Endothelial cell of umbilical vein (primary cell): ENCODE measurements around the gene TSHZ3. TPM values are rescaled to one million over a fixed set of nuclear protein-coding genes. Genes with fewer than 3 reads are reported as not detected.

Experiments used
- BruUV-seq: library from RNA; stranded (reverse); fragments of 400-500 nt; replicated peaks from 2 replicates; lab custom pipeline; 2021; lab: Mats Ljungman, UMichigan
- CTCF ChIA-PET: fragments of 300-600, 350-600 bp; sonication (Branson Sonifier 250); formaldehyde crosslinking; loops from one replicate; lab custom pipeline; 2021; ENCODE audit warnings: antibody characterized with exemption, inconsistent platforms; lab: Charles Lee
- POLR2A ChIA-PET: fragments of 300-600, 350-600 bp; sonication (Branson Sonifier 250); formaldehyde crosslinking; loops from one replicate; lab custom pipeline; 2021; ENCODE audit warnings: antibody characterized with exemption, inconsistent platforms; lab: Charles Lee
- DNase-seq: peaks from one replicate; pipeline ENCODE4 v3.0.0-alpha.2; 2011; ENCODE audit warnings: low read depth, low spot score
- FAIRE-seq: peaks from 2 replicates; lab custom pipeline; 2011; peaks lifted over from hg19 to GRCh38; lab: Jason Lieb, UNC
- H2AFZ ChIP-seq: 2 replicates; pipeline ENCODE4 v1.6.0; 2012; ENCODE audit warnings: low read depth, low read length, control low read depth, inconsistent platforms
- H3K27ac ChIP-seq: 2 replicates; pipeline ENCODE4 v1.5.1; 2011; ENCODE audit warnings: low read depth, mild to moderate bottlenecking, control low read depth, low read length, moderate library complexity; ENCODE audit not compliant: insufficient read depth
- H3K27me3 ChIP-seq, 2 experiments: 2 replicates each; pipeline versions ENCODE4 v1.6.0 to v1.6.1; 2011; ENCODE audit warnings: low read length in 2 of 2, mixed read lengths in 1 of 2; ENCODE audit not compliant: control insufficient read depth in 2 of 2, insufficient read depth in 2 of 2
- H3K36me3 ChIP-seq, 2 experiments: 2 replicates in 1 of 2; 3 replicates in 1 of 2; pipeline ENCODE4 v1.5.1; 2011; ENCODE audit warnings: low read length in 2 of 2, mild to moderate bottlenecking in 1 of 2, moderate library complexity in 1 of 2; ENCODE audit not compliant: control insufficient read depth in 2 of 2, insufficient read depth in 2 of 2; ENCODE audit errors: extremely low read depth in 1 of 2
- H3K4me1 ChIP-seq: 3 replicates; pipeline ENCODE4 v1.5.1; 2011; ENCODE audit warnings: mild to moderate bottlenecking, low read length; ENCODE audit not compliant: control insufficient read depth, insufficient read depth; ENCODE audit errors: extremely low read depth
- H3K4me2 ChIP-seq: 2 replicates; pipeline ENCODE4 v1.6.1; 2011; ENCODE audit warnings: low read length, control low read depth, mixed read lengths; ENCODE audit not compliant: insufficient read depth
- H3K4me3 ChIP-seq, 3 experiments: fragments of 200-600 bp in 1 of 3; sonication (generic), shearing (Covaris generic) in 1 of 3; replicated peaks in 1 of 3; 2 replicates each; pipeline ENCODE4 v1.5.1; 2011 to 2016; ENCODE audit warnings: control low read depth in 3 of 3, low read length in 3 of 3, mild to moderate bottlenecking in 2 of 3, inconsistent platforms in 1 of 3, low read depth in 1 of 3, moderate library complexity in 1 of 3; ENCODE audit not compliant: insufficient read depth in 1 of 3
- H3K79me2 ChIP-seq: 2 replicates; pipeline ENCODE4 v1.6.0; 2012; ENCODE audit warnings: low read length, inconsistent platforms; ENCODE audit not compliant: control insufficient read depth, insufficient read depth
- H3K9ac ChIP-seq: replicated peaks from 2 replicates; pipeline ENCODE3; 2011; ENCODE audit warnings: low read length, control low read depth; ENCODE audit not compliant: insufficient read depth; ENCODE audit errors: extremely low read depth
- H3K9me1 ChIP-seq: replicated peaks from 3 replicates; pipeline ENCODE4 v1.6.0; 2011; ENCODE audit warnings: mild to moderate bottlenecking, low read length; ENCODE audit not compliant: control insufficient read depth, insufficient read depth; ENCODE audit errors: extremely low read depth
- H3K9me3 ChIP-seq: replicated peaks from 2 replicates; pipeline ENCODE4 v1.5.1; 2012; ENCODE audit warnings: low read length, inconsistent platforms; ENCODE audit not compliant: control insufficient read depth, insufficient read depth
- H4K20me1 ChIP-seq: replicated peaks from 2 replicates; pipeline ENCODE3; 2011; ENCODE audit warnings: mild to moderate bottlenecking, low read length; ENCODE audit not compliant: control insufficient read depth, insufficient read depth; ENCODE audit errors: extremely low read depth
- CTCF ChIP-seq, 2 donors: IDR thresholded peaks; 1 replicate in 1 of 2; 2 replicates in 1 of 2; pipeline ENCODE4 v1.5.1; 2011; ENCODE audit warnings: low read length in 2 of 2, mild to moderate bottlenecking in 2 of 2, moderate library complexity in 2 of 2, control low read depth in 1 of 2, inconsistent platforms in 1 of 2, low read depth in 1 of 2; ENCODE audit not compliant: insufficient read depth in 1 of 2; ENCODE audit errors: extremely low read depth in 1 of 2
- EZH2 ChIP-seq: IDR thresholded peaks from 2 replicates; pipeline ENCODE4 v1.6.1; 2012; ENCODE audit warnings: borderline replicate concordance, low read depth, mild to moderate bottlenecking, moderate library complexity, low read length, inconsistent platforms; ENCODE audit not compliant: severe bottlenecking
- FOS ChIP-seq: IDR thresholded peaks from 2 replicates; pipeline ENCODE4 v1.6.1; 2011; ENCODE audit warnings: mild to moderate bottlenecking, low read length, moderate library complexity, borderline replicate concordance; ENCODE audit not compliant: insufficient read depth
- GATA2 ChIP-seq: IDR thresholded peaks from 2 replicates; pipeline ENCODE4 v1.7.0; 2011; ENCODE audit warnings: low read depth, mild to moderate bottlenecking, moderate library complexity, mixed read lengths, low read length; ENCODE audit not compliant: insufficient read length, insufficient read depth
- JUN ChIP-seq: IDR thresholded peaks from 2 replicates; pipeline ENCODE4 v1.6.1; 2011; ENCODE audit warnings: borderline replicate concordance, low read depth; ENCODE audit not compliant: insufficient read length, insufficient read depth
- MYC ChIP-seq: IDR thresholded peaks from one replicate; pipeline ENCODE4 v1.6.1; 2011; ENCODE audit warnings: mild to moderate bottlenecking, low read depth, low read length
- POLR2A ChIP-seq: IDR thresholded peaks from 2 replicates; pipeline ENCODE4 v1.6.1; 2012; ENCODE audit warnings: low read depth, mild to moderate bottlenecking, control low read depth, low read length
- POLR2AphosphoS5 ChIP-seq: IDR thresholded peaks from 2 replicates; pipeline ENCODE4 v1.6.1; 2012; ENCODE audit warnings: low read depth, mild to moderate bottlenecking, control low read depth, low read length, moderate library complexity; ENCODE audit not compliant: insufficient read depth
- dilution Hi-C: fragments of 300-500 bp; cut with MboI; formaldehyde crosslinking; loops from one replicate; pipeline ENCODE4 v1.15.0; 2019; ENCODE audit warnings: low sequenced_read_pairs; ENCODE audit not compliant: extremely low pct_ligation_motif_present
- intact Hi-C: fragments of 100-400 bp; cut with micrococcal nuclease; formaldehyde crosslinking; loops from one replicate; pipeline ENCODE4 v1.10.0; 2022
- polyA plus RNA-seq, 4 experiments: library from polyadenylated mRNA; depleted of rRNA in 3 of 4; stranded (reverse) in 3 of 4; unstranded in 1 of 4; fragments of >200 nt; gene quantifications; 2 replicates each; pipeline versions ENCODE4 v1.2.1 to v1.2.3, GENCODE V29; 2011 to 2012; ENCODE audit warnings: missing spikeins in 1 of 4
- total RNA-seq: library from RNA; stranded (reverse); gene quantifications from 2 replicates; pipeline ENCODE4 v1.2.3, GENCODE V29; 2021
- TF ChIP-seq, protein P1 (sequence below): IDR thresholded peaks from 2 replicates; pipeline ENCODE4 v1.6.1; 2011; ENCODE audit not compliant: insufficient read depth, insufficient read length

TSHZ3 gene
- total and polyA plus RNA-seq, 2 donors (not counting 3 experiments of a cell fraction or from before 2014, with no cell fraction given) = 1.2 to 6.2 TPM

DNA sequence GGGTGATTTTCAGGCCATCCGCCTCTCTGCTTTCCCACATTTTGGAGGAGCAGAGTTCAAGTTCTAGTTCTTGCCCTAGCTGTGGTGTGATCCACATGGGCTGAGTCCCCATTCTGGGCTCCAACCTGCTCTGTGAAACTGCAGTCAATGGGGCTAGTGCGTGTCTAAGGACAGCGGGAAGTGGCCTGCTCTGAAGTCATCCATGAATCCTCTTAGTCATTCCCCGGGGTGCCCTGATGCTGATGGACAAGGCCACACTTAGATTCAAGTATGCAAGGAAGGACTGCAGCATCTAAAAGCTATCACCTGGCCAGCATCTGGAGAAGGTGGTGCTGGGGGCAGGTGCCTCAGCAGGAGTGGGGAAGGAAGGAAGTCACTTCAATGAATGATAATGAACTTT, 94.6 kb downstream of the TSHZ3 start:
- no peaks in the 10 kb centered on the region for H3K27me3 ChIP-seq
- CTCF ChIA-PET = no interaction called here
- no peak overlapping the region for H3K4me2 ChIP-seq
- no peak overlapping the region for H3K27ac ChIP-seq
- H2AFZ ChIP-seq = no peak overlapping the region
- TF ChIP-seq GATA2 = no peak
- TF ChIP-seq, protein P1, sequence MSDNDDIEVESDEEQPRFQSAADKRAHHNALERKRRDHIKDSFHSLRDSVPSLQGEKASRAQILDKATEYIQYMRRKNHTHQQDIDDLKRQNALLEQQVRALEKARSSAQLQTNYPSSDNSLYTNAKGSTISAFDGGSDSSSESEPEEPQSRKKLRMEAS = no peak
- TF ChIP-seq MYC = no peak
- TF ChIP-seq FOS = no peak
- TF ChIP-seq POLR2AphosphoS5 = no peak
- TF ChIP-seq CTCF (IDR thresholded peaks at IDR 0.05; ENCODE audit: extremely low read depth in 1 of 2, insufficient read depth in 1 of 2, low read depth in 1 of 2, low read length in 2 of 2) = no peak
- TF ChIP-seq JUN = no peak
- no peak for TF ChIP-seq EZH2
- no peak for TF ChIP-seq POLR2A
- POLR2A ChIA-PET = no interaction called here
- no peaks in the 10 kb centered on the region for H3K9me3 ChIP-seq
- no peaks in the 10 kb centered on the region for H4K20me1 ChIP-seq
- H3K36me3 ChIP-seq = no peaks in the 10 kb centered on the region
- DNase-seq (no peak), FAIRE-seq (no peak)
- intact Hi-C loops (no loop called here), dilution Hi-C loops (no loop called here)
- no peaks in the 10 kb centered on the region for H3K9me1 ChIP-seq
- no TSS peak for BruUV-seq
- H3K4me3 ChIP-seq = no peak overlapping the region
- no peaks in the 10 kb centered on the region for H3K4me1 ChIP-seq
- no peak overlapping the region for H3K9ac ChIP-seq
- no peaks in the 10 kb centered on the region for H3K79me2 ChIP-seq
